WTC11 (cell line): ENCODE data around the gene MVB12A. TPM values are rescaled to one million over a fixed set of nuclear protein-coding genes. Genes with fewer than 3 reads are reported as not detected.

Source experiments
- ATAC-seq: fragments of 200-7000 bp; cut with Tn5 transposase; 2 replicates; pipeline ENCODE4 v1.10.0; 2021; ENCODE audit warnings: mild to moderate bottlenecking, moderate library complexity
- CTCF ChIA-PET: fragments of 300-600 bp; sonication (Branson Sonifier 250); formaldehyde crosslinking; loops from one replicate; lab custom pipeline; 2021; ENCODE audit warnings: antibody characterized with exemption; lab: Charles Lee
- POLR2A ChIA-PET: fragments of 350-600 bp; sonication (Branson Sonifier 250); formaldehyde crosslinking; loops from one replicate; lab custom pipeline; 2021; ENCODE audit warnings: antibody characterized with exemption; lab: Charles Lee
- DNase-seq: peaks from one replicate; pipeline ENCODE4 v3.0.0; 2021; ENCODE audit warnings: low spot score
- H3K27ac Mint-ChIP-seq: 2 replicates; pipeline ENCODE4 v1.8.0; 2021; ENCODE audit warnings: mixed read lengths
- H3K27me3 Mint-ChIP-seq: 2 replicates; pipeline ENCODE4 v1.8.0; 2021; ENCODE audit warnings: low read depth, mild to moderate bottlenecking, moderate library complexity, mixed read lengths
- H3K36me3 Mint-ChIP-seq: 2 replicates; pipeline ENCODE4 v1.8.0; 2021; ENCODE audit warnings: mixed read lengths
- H3K4me1 Mint-ChIP-seq: 2 replicates; pipeline ENCODE4 v1.8.0; 2022; ENCODE audit warnings: mixed read lengths
- H3K4me3 Mint-ChIP-seq: 2 replicates; pipeline ENCODE4 v1.8.0; 2021; ENCODE audit warnings: mild to moderate bottlenecking, moderate library complexity, mixed read lengths
- H3K9me3 Mint-ChIP-seq: 2 replicates; pipeline ENCODE4 v1.8.0; 2021; ENCODE audit warnings: mixed read lengths
- FOXP1 ChIP-seq: sonication (generic); formaldehyde crosslinking; IDR thresholded peaks from 2 replicates; pipeline ENCODE4 v1.8.0; 2022; ENCODE audit warnings: missing genetic modification reagents, mild to moderate bottlenecking, moderate library complexity, borderline replicate concordance
- MAX ChIP-seq: sonication (generic); formaldehyde crosslinking; IDR thresholded peaks from 2 replicates; pipeline ENCODE4 v1.8.0; 2022; ENCODE audit warnings: mild to moderate bottlenecking, missing genetic modification reagents
- MYBL2 ChIP-seq: sonication (generic); formaldehyde crosslinking; IDR thresholded peaks from 2 replicates; pipeline ENCODE4 v1.8.1; 2023; ENCODE audit warnings: mild to moderate bottlenecking, moderate library complexity, missing genetic modification reagents
- NFE2L1 ChIP-seq: sonication (generic); formaldehyde crosslinking; IDR thresholded peaks from 2 replicates; pipeline ENCODE4 v1.8.1; 2023; ENCODE audit warnings: missing genetic modification reagents
- NFYB ChIP-seq: sonication (generic); formaldehyde crosslinking; conservative IDR thresholded peaks from 2 replicates; pipeline ENCODE4 v1.8.0; 2022; ENCODE audit warnings: low read depth, missing genetic modification reagents
- NR2C2 ChIP-seq: sonication (generic); formaldehyde crosslinking; IDR thresholded peaks from 2 replicates; pipeline ENCODE4 v1.8.0; 2022; ENCODE audit warnings: mild to moderate bottlenecking, missing genetic modification reagents
- PRDM15 ChIP-seq: sonication (generic); formaldehyde crosslinking; IDR thresholded peaks from 2 replicates; pipeline ENCODE4 v1.8.0; 2022; ENCODE audit warnings: missing genetic modification reagents
- SP1 ChIP-seq: sonication (generic); formaldehyde crosslinking; conservative IDR thresholded peaks from 2 replicates; pipeline ENCODE4 v1.8.1; 2022; ENCODE audit warnings: missing genetic modification reagents
- TEAD1 ChIP-seq: sonication (generic); formaldehyde crosslinking; IDR thresholded peaks from 2 replicates; pipeline ENCODE4 v1.8.0; 2022; ENCODE audit warnings: mild to moderate bottlenecking, missing genetic modification reagents
- USF1 ChIP-seq: sonication (generic); formaldehyde crosslinking; IDR thresholded peaks from 2 replicates; pipeline ENCODE4 v1.8.0; 2022; ENCODE audit warnings: mild to moderate bottlenecking, missing genetic modification reagents
- ZNF512 ChIP-seq: sonication (generic); formaldehyde crosslinking; IDR thresholded peaks from 2 replicates; pipeline ENCODE4 v1.8.1; 2022; ENCODE audit warnings: missing genetic modification reagents, borderline replicate concordance
- total RNA-seq: library from RNA; stranded (reverse); gene quantifications from 3 replicates; pipeline ENCODE4 v1.2.3, GENCODE V29; 2021
- TF ChIP-seq, protein P1 (sequence below): sonication (generic); formaldehyde crosslinking; IDR thresholded peaks from 2 replicates; pipeline ENCODE4 v1.8.1; 2022; ENCODE audit warnings: mild to moderate bottlenecking, missing genetic modification reagents, moderate library complexity, borderline replicate concordance
- TF ChIP-seq, protein P2 (sequence below): sonication (generic); formaldehyde crosslinking; IDR thresholded peaks from 2 replicates; pipeline ENCODE4 v1.8.0; 2022; ENCODE audit warnings: mild to moderate bottlenecking, missing genetic modification reagents
- TF ChIP-seq, protein P3 (sequence below): sonication (generic); formaldehyde crosslinking; IDR thresholded peaks from 2 replicates; pipeline ENCODE4 v1.8.1; 2023; ENCODE audit warnings: mild to moderate bottlenecking, missing genetic modification reagents, moderate library complexity

Gene MVB12A
- total RNA-seq, 1 experiment from 2014 or later: 58.7 TPM

DNA sequence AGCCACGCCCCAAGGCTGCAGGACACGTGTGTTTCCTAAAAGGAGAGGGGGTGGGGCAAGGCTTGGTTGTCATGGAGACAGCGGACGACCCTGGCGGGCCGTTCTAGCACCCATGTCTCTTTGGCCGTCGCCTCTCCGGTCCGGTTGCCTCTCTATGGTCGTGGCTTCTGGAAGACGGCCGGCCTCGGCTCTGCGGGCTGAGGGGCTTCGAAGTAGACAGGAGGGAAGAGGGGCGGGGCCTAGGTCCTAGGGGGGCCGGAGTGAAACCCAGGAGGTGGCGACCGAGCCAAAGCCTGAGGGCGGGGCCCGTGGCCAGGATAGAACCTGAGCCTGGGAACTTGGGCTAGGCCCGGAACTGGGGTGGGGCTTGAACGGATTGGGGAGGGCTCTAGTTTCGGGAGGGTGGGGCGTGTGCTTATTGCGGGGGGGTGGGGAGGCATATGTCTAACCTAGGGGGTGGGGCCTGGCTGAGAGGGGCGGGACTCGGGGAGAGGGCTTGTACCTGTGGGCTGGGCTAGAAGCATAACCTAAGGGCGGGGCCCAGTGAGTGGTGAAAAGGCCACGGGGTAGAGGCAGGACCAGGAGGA is 49.7 kb downstream of the MVB12A start:
- ChIA-PET POLR2A (no interaction called here), CTCF (interaction anchor here (0.6 to 3.5 kb wide), 10 partner anchors 20 to 390 kb away, joined by 3 to 24 read pairs (median 5); partner anchors contain the start of genes RPL18A and TMEM221)

DNA sequence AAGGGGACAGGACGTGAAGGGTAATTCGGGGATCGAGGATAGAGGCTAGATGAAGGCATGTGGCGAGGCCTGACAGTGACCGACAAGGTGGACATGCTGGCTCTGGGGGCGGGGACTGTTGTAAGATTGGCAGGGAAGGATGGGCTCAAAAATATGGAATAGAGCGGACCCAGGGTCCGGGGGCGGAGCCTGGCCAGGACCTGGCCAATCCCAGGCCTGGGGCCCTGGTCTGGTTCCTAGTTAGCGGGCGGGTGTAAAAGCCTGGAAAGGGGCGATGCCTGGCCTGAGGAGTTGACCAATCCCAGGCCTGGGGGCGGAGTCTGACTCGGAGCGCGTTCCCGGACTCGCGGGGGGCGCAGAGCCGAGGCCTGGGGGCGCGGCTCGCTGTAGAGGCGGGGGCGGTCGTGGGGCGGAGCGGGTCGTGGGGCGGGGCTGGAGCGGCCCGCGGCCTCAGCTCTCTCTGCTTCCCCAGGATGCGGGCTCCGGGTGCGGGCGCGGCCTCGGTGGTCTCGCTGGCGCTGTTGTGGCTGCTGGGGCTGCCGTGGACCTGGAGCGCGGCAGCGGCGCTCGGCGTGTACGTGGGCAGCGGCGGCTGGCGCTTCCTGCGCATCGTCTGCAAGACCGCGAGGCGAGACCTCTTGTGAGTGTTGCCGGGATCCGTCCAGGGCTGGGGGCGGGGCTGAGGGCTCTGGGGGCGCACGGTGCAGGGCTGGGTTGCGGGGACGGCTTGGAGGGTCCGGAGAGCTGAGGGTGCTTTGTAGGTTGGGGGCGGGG is 50.4 kb downstream of the MVB12A start, which contains the start of gene SLC27A1:
Gene SLC27A1 (plus strand): TSS at position 457 of the 774 bp plus-strand sequence. CDS start 17 bp downstream, at position 474.
- peak; percentile 91 for ATAC-seq
- no peaks in the 10 kb centered on the region for H3K36me3 Mint-ChIP-seq
- H3K9me3 Mint-ChIP-seq: no peaks in the 10 kb centered on the region
- H3K27ac Mint-ChIP-seq: peak within 1 kb of the TSS; percentile 98
- H3K4me1 Mint-ChIP-seq: peaks cover 19% of the 10 kb centered on the region
- ChIA-PET CTCF (interaction anchor here (0.5 to 3.5 kb wide), 19 partner anchors 10 to 491 kb away, joined by 3 to 24 read pairs (median 4); partner anchors contain the start of genes MVB12A, RPL18A and TMEM221), POLR2A (interaction anchor here (0.6 kb wide), 2 partner anchors 11 to 43 kb away, joined by 3 to 7 read pairs; no protein-coding TSS in a partner anchor)
- H3K4me3 Mint-ChIP-seq: peak within 1 kb of the TSS; percentile 93
- H3K27me3 Mint-ChIP-seq: peaks cover 49% of the 10 kb centered on the region
- DNase-seq: peak; percentile 99
- peak; percentile 34; the same call in 1 of the 2 replicates for TF ChIP-seq MAX (CRISPR knock-in tag)
- peak; percentile 75 for TF ChIP-seq NFYB
- TF ChIP-seq SP1 (CRISPR knock-in tag): peak; percentile 87
- peak; percentile 60; the same call in 1 of the 2 replicates for TF ChIP-seq NFE2L1 (CRISPR knock-in tag)
- 0 out of 2 replicates have a peak, but pooled peaks have one; percentile 24 for TF ChIP-seq TEAD1 (CRISPR knock-in tag)
- TF ChIP-seq, protein P1, sequence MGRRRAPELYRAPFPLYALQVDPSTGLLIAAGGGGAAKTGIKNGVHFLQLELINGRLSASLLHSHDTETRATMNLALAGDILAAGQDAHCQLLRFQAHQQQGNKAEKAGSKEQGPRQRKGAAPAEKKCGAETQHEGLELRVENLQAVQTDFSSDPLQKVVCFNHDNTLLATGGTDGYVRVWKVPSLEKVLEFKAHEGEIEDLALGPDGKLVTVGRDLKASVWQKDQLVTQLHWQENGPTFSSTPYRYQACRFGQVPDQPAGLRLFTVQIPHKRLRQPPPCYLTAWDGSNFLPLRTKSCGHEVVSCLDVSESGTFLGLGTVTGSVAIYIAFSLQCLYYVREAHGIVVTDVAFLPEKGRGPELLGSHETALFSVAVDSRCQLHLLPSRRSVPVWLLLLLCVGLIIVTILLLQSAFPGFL (CRISPR knock-in tag): no peak
- TF ChIP-seq ZNF512 (CRISPR knock-in tag): no peak
- peak; percentile 53; the same call in 1 of the 2 replicates for TF ChIP-seq FOXP1 (CRISPR knock-in tag)
- 0 out of 2 replicates have a peak, but pooled peaks have one; percentile 55 for TF ChIP-seq MYBL2 (CRISPR knock-in tag)

More for the DNA sequence above, 49.7 kb downstream of the MVB12A start:
- no peaks in the 10 kb centered on the region for H3K9me3 Mint-ChIP-seq
- H3K36me3 Mint-ChIP-seq: no peaks in the 10 kb centered on the region
- H3K27ac Mint-ChIP-seq: peak overlapping the region; percentile 98
- TF ChIP-seq, protein P2, sequence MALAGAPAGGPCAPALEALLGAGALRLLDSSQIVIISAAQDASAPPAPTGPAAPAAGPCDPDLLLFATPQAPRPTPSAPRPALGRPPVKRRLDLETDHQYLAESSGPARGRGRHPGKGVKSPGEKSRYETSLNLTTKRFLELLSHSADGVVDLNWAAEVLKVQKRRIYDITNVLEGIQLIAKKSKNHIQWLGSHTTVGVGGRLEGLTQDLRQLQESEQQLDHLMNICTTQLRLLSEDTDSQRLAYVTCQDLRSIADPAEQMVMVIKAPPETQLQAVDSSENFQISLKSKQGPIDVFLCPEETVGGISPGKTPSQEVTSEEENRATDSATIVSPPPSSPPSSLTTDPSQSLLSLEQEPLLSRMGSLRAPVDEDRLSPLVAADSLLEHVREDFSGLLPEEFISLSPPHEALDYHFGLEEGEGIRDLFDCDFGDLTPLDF (CRISPR knock-in tag): no peak
- TF ChIP-seq NR2C2 (CRISPR knock-in tag) (no peak), PRDM15 (CRISPR knock-in tag) (no peak), USF1 (CRISPR knock-in tag) (peak; percentile 70; the same call in 1 of the 2 replicates)
- TF ChIP-seq, protein P3, sequence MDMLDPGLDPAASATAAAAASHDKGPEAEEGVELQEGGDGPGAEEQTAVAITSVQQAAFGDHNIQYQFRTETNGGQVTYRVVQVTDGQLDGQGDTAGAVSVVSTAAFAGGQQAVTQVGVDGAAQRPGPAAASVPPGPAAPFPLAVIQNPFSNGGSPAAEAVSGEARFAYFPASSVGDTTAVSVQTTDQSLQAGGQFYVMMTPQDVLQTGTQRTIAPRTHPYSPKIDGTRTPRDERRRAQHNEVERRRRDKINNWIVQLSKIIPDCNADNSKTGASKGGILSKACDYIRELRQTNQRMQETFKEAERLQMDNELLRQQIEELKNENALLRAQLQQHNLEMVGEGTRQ: peak; percentile 76
- peaks cover 49% of the 10 kb centered on the region for H3K27me3 Mint-ChIP-seq
- DNase-seq (peak; percentile 97), ATAC-seq (peak; percentile 63)
- H3K4me3 Mint-ChIP-seq: peak overlapping the region; percentile 93
- peaks cover 19% of the 10 kb centered on the region for H3K4me1 Mint-ChIP-seq
